ENCODE measurements around the gene PCDH20. TPM values are rescaled to one million over a fixed set of nuclear protein-coding genes. Genes with fewer than 3 reads are reported as not detected.

The PCDH20 gene, protein sequence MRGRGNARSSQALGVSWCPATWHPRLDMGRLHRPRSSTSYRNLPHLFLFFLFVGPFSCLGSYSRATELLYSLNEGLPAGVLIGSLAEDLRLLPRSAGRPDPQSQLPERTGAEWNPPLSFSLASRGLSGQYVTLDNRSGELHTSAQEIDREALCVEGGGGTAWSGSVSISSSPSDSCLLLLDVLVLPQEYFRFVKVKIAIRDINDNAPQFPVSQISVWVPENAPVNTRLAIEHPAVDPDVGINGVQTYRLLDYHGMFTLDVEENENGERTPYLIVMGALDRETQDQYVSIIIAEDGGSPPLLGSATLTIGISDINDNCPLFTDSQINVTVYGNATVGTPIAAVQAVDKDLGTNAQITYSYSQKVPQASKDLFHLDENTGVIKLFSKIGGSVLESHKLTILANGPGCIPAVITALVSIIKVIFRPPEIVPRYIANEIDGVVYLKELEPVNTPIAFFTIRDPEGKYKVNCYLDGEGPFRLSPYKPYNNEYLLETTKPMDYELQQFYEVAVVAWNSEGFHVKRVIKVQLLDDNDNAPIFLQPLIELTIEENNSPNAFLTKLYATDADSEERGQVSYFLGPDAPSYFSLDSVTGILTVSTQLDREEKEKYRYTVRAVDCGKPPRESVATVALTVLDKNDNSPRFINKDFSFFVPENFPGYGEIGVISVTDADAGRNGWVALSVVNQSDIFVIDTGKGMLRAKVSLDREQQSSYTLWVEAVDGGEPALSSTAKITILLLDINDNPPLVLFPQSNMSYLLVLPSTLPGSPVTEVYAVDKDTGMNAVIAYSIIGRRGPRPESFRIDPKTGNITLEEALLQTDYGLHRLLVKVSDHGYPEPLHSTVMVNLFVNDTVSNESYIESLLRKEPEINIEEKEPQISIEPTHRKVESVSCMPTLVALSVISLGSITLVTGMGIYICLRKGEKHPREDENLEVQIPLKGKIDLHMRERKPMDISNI
- 0.83 TPM for total RNA-seq
- long read RNA-seq, full-length matches to known transcripts: 4 of 4 reads
- long read RNA-seq, partial matches to known transcripts: 0 of 4 reads
- long read RNA-seq, other reads (novel, unspliced or antisense): 0 of 4 reads

DNA sequence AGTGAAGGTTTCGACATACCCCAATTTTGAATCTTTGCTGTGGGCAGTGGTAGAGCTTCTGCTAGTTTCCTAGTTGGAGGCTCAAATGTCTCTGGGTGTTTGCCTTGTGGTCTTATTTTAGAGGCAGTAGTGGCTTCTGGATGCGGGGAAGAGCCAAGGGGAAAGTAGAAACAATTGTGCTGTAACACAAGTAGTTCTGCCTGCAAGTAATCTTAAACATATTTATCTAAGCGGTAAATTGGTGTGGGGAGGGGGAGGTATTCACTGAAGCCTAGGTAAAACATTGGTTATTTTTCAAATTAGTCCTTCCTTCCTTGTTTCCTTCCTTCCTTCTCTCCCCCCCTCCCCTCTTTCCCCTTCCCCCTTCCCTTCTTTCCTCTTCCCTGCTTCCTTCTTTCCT, at the start of gene PCDH20:
PCDH20 (minus strand) TSS at position 101 of the 400 bp plus-strand sequence. CDS start 691 bp downstream, outside the sequence.
- ATAC-seq (ENCODE audit: poor library complexity): no peak
- intact Hi-C loops (cut with DNase I): loop anchor here (10.0 kb wide), 1 partner anchor 761 kb away; no protein-coding TSS in a partner anchor
- no peak for DNase-seq

DNA sequence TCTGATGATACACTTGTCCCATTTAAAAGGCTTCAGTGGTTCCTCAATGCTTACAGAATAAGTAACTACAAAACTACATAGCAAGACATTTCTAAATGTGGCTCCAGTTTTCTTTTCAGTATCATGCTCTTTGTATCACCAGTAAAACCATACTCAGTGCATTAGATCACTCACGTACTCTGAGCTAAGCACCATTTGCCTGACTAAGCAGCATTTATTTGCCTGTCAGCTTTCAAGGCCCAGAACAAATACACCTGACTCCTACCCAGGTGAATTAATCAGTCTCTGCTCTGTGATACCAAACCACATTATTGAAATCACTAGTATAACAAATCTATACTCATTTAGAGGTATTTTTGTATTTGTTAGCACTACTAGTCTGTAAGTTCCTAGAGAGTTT, 47.4 kb upstream of the PCDH20 start:
- intact Hi-C loops (cut with DNase I): no loop called here
- no peak for ATAC-seq (ENCODE audit: poor library complexity)
- DNase-seq: no peak

GRCh38 chr13:61453121-61453520, 37.5 kb upstream of the PCDH20 start:
- intact Hi-C loops (cut with DNase I): no loop called here
- DNase-seq (no peak), ATAC-seq (ENCODE audit: poor library complexity) (no peak)

- ATAC-seq (ENCODE audit: poor library complexity) (no peak), DNase-seq (no peak)
- intact Hi-C loops (cut with DNase I): no loop called here
Measured at GRCh38 chr13:61432029-61432428, 16.4 kb upstream of the PCDH20 start.

GRCh38 chr13:61423915-61424314, 8.3 kb upstream of the PCDH20 start:
- DNase-seq (no peak), ATAC-seq (ENCODE audit: poor library complexity) (no peak)
- intact Hi-C loops (cut with DNase I): no loop called here

GRCh38 chr13:61417086-61417570, 1.5 kb upstream of the PCDH20 start:
- intact Hi-C loops (cut with DNase I): loop anchor here (10.0 kb wide), 1 partner anchor 762 kb away; no protein-coding TSS in a partner anchor
- ATAC-seq (ENCODE audit: poor library complexity) (no peak), DNase-seq (no peak)

DNA sequence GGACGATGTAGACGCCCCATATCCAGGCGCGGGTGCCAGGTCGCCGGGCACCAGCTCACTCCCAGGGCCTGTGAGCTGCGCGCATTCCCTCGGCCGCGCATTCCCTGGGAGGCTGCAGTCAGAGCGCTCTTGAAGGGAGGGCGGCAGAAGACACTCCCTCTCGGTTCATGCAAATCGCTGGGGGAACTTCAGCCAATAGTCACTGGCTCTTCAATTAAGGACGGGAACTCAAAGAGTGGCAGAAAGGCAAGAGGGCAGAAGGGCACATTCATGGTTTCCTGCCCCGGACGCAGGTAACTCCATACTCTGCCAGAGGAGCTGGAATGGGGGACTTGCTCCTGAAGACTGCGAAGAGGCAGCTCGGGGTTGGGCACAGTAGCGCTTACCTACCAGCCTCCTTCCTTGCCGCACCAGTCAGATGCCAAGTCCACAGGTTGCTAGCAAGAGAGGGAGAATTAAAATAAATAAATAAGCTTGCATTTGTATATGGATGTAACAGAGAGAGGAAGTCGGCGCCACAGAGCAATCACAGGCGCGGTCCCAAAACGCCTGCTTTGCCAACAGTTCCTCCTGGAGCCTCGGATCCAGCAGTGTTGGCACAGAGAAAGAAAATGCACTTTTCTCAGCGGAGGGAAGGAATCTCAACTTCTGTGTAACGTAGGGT, 459 bp downstream of the PCDH20 start:
- DNase-seq: peak; percentile 52
- ATAC-seq (ENCODE audit: poor library complexity): peak; percentile 97
- intact Hi-C loops (cut with DNase I): loop anchor here (10.0 kb wide), 1 partner anchor 760 kb away; no protein-coding TSS in a partner anchor

DNA sequence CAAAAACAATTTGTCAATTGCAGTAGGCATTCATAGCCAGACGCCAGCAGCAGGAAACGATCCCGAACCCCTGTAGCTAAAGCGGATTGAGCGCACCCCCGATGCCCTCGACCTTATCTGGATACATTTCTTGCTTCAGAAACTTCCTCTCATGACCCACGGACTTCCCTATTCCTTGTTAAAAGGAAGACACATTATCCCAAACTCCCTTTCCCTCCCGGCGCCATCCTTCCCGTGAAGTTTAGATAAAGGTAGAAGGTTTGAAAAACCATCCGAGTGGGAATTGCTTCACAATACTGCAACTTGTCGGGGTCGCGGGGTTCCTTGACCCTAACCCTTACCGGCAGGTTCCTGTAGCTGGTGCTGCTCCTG, 977 bp downstream of the PCDH20 start:
- intact Hi-C loops (cut with DNase I): loop anchor here (10.0 kb wide), 1 partner anchor 760 kb away; no protein-coding TSS in a partner anchor
- no peak for ATAC-seq (ENCODE audit: poor library complexity)
- DNase-seq: no peak

DNA sequence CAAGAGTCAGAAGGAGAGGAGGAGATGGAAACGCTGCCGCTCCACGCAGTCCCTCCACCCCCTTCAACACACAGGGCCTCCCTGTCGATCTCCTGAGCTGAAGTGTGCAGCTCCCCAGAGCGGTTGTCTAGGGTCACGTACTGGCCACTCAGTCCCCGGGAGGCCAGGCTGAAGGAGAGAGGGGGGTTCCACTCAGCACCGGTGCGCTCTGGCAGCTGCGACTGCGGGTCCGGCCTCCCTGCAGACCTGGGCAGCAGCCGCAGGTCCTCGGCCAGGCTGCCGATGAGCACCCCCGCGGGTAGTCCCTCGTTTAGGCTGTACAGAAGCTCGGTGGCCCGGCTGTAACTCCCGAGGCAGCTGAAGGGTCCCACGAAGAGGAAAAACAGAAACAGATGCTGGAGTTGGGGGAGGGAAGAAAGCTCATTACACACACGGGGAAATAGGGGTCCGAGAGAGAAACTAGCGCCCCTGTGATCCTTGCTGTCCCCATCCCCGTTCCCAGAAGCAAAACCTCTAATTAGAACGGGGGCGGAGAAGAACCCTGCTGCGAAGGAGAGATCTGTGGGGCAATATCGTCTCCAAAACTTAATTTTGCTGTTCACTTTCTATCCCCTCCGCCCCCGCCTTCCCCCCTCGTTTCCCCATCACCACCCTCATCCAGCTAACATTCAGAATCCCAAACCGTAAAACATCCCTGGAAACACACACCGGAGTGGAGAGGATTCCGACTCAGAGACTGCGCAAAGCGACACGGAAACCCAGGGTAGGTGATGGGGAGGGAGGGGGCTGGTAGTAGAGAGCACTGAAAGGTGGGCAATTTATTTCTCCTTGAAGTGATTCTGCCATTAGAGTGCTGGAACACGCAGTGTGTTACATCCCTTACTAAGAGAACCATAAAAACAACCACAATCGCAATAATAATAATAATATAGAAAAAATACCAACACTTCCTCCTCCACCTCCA, 1.8 kb downstream of the PCDH20 start:
- intact Hi-C loops (cut with DNase I): loop anchor here (10.0 kb wide), 1 partner anchor 759 kb away; no protein-coding TSS in a partner anchor
- DNase-seq (peak; percentile 36), ATAC-seq (ENCODE audit: poor library complexity) (no peak)

GRCh38 chr13:61410669-61411297, 4.9 kb downstream of the PCDH20 start:
- DNase-seq (no peak), ATAC-seq (ENCODE audit: poor library complexity) (no peak)
- intact Hi-C loops (cut with DNase I): loop anchor here (10.0 kb wide), 1 partner anchor 756 kb away; no protein-coding TSS in a partner anchor

GRCh38 chr13:61410266-61410665, 5.4 kb downstream of the PCDH20 start:
- no peak for ATAC-seq (ENCODE audit: poor library complexity)
- intact Hi-C loops (cut with DNase I): loop anchor here (10.0 kb wide), 1 partner anchor 755 kb away; no protein-coding TSS in a partner anchor
- DNase-seq: no peak

- DNase-seq (no peak), ATAC-seq (ENCODE audit: poor library complexity) (no peak)
- intact Hi-C loops (cut with DNase I): no loop called here
Measured at GRCh38 chr13:61408571-61408970, 7.1 kb downstream of the PCDH20 start.

GRCh38 chr13:61406275-61406674, 9.4 kb downstream of the PCDH20 start:
- no peak for DNase-seq
- ATAC-seq (ENCODE audit: poor library complexity): peak; percentile 22
- intact Hi-C loops (cut with DNase I): no loop called here

- DNase-seq: no peak
- no peak for ATAC-seq (ENCODE audit: poor library complexity)
- intact Hi-C loops (cut with DNase I): no loop called here
Measured at GRCh38 chr13:61396121-61396520, 19.5 kb downstream of the PCDH20 start.

- intact Hi-C loops (cut with DNase I): no loop called here
- DNase-seq (no peak), ATAC-seq (ENCODE audit: poor library complexity) (no peak)
Measured at GRCh38 chr13:61391426-61391825, 24.2 kb downstream of the PCDH20 start.

DNA sequence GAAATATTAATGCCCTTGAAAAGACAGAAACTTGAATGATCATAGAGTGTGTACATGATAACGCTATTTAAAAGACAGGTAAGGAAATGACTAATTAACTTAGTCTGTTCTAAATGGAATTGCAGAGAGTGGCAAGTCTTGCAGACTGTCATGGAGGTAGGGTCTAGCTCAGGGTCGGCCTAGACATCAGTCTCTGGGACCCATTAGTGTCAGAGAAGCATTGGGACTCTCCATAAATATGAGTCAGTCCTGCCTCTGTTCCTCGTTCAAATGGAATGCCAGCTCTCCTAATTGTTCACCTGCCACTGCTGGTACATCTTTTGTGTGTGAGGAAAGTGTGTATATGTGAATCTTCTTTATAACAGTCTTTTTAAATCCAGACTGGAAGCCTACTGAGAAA, 28.0 kb downstream of the PCDH20 start:
- ATAC-seq (ENCODE audit: poor library complexity) (no peak), DNase-seq (no peak)
- intact Hi-C loops (cut with DNase I): no loop called here

DNA sequence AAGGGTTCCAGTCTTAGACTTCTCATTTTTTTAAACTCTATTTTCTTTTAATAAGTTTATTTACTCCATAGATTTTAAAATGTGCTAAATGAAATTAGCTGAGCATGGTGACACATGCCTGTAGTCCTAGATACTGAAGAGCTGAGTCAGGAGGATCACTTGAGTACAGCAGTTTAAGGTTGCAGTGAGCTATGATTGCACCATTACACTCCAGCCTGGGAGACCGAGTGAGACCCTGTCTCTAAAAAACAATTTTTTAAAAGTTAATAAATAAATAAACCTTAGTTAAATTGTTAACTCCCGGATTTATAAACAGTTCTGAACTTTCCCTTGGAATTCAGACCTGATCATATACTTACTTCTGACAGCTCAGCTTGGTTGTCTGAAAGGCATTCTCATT, 32.5 kb downstream of the PCDH20 start:
- intact Hi-C loops (cut with DNase I): no loop called here
- ATAC-seq (ENCODE audit: poor library complexity): no peak
- no peak for DNase-seq
